Stimulated activated CD8-positive, alpha-beta memory T cell treated with anti-CD3 and anti-CD28 coated beads, Interleukin-2, amount 100 ng/mL, for 1 hour (primary cell): Measurements from ENCODE around the gene SAMD13.

Experiments
- DNase-seq, 2 donors: peaks; one replicate each; pipeline ENCODE4 v3.0.0-alpha.2; 2020; ENCODE audit warnings: low read depth in 2 of 2

Gene SAMD13

DNA sequence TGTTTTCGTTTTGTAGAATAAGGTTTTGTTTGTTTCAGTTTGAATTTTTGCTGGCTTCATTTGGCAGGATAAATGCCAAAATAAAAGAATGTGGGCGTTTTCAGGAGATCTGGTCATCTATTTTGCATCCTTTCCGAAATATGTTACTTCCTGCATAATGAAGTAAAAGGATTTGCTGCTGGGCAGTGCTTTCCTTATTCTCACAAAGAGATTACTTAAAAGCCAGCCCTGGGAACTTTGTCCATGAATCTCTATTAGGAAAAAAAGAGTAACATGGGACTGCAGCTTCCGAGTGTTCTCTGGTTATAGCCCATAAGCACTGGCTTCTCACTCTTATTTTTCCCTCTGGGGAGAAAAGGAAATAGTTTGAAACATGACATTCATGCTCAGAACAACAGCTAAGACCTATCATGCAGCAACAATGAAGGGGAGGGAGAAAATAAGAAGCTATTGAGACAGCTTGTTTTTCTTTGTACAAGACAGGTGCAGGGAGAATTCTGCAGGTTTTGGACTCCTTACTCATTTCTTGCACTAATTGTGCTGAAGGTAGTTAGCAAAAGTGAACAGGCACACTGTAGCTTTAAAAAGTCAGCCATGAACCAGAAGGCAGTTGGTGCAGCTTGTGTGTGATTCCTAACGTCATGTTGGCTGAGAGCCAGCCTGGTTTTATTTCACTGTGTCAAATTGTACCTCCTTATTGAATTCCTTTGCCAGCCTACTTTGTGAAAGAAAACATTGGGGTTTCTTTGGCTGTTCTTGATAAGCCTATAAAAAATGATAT lies at the start of gene SAMD13:
Gene SAMD13 (plus strand): TSS at position 705 of the 781 bp plus-strand sequence. CDS start 1,527 bp downstream, outside the sequence.
- DNase-seq, result peak in 1 of 2 donors; percentile 5

GRCh38 chr1:84253036-84253435 lies 48.5 kb upstream of the SAMD13 start:
- no peak for DNase-seq

- DNase-seq, result no peak
Measured at GRCh38 chr1:84253891-84254290, 47.6 kb upstream of the SAMD13 start.

DNA sequence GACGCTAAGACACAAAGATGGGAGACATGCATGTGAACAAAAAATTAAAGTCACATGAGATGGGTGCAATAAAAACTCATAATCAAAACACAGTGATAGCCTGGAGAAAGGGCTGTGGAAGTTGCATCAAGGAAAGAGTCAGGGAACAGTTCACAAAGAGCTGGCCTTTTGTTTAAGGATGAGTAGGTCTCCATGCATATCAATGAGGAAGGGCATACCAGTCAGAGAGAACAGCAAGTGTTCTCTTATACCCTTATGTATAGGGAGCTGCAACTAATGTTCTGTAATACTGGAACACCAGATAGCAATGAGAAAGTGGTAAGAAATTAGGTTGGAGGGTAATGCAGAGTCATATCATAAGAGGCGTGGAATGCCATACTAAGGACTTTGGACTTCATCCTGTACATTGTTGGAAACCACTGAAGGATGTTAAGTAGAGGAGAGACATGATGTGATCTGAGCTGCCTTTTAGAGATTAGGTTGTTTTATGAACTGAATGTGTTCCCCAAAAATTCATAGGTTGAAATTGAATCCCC lies 46.7 kb upstream of the SAMD13 start:
- no peak for DNase-seq

DNA sequence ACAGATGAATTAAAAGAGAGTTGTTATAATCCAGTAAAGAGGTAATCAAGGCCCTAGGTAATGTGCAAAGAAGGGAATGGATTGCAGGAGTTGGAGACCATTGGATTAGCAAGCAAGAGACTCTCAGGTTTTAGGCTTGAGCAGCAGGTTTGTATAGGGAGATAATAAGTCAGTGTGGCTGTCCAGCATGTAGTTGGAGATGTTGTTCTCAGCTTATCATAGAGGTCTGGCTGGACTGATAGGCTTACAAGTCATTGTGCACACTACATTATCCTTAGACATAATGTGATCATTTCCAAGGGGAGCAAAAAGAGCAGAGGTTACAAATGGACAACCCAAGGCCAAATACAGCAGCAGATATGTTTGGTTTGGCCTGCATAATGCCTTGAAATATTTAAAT lies 45.9 kb upstream of the SAMD13 start:
- no peak for DNase-seq

- DNase-seq, result no peak
Measured at GRCh38 chr1:84257617-84258016, 43.9 kb upstream of the SAMD13 start.

DNA sequence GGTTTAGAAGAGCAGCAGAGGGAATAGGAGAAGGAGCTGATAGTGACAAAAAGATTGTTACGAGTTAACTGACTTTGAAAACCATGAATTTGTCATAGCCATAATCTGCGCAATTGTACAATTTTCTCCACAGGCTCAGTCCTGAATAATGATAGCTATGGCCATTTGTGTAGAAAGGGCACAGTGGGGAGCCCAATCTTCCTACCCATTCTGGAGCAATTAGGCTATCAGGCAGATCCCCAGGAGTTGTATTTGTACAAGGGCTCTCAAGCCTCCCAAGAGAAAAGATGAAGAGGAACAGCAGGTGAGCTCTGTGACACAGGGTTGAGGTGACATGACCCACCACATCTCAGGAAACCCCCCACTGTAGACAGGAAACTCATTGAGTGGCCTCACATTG lies 42.1 kb upstream of the SAMD13 start:
- no peak for DNase-seq

DNA sequence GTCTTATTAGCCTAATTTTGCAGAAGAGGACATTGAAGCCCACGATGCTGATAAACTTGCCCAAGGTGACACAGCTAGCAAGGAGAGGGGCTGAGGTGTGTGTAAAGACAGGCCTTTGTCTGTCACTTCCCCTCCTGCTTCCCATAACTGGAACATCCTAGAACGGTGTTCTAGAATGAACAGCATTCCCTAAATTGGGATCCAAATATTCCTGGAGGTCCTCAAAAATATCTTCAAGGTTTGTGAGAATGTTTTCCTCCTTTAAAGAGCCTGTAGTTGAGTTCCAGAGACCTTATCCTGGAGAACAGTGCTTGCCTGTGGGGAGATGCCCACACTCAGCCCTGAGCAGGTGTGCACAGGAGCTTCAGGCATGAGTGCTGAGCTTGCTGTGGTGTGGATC lies 41.5 kb upstream of the SAMD13 start:
- DNase-seq, result no peak

GRCh38 chr1:84260852-84261518 lies 40.5 kb upstream of the SAMD13 start:
- DNase-seq, result no peak

DNA sequence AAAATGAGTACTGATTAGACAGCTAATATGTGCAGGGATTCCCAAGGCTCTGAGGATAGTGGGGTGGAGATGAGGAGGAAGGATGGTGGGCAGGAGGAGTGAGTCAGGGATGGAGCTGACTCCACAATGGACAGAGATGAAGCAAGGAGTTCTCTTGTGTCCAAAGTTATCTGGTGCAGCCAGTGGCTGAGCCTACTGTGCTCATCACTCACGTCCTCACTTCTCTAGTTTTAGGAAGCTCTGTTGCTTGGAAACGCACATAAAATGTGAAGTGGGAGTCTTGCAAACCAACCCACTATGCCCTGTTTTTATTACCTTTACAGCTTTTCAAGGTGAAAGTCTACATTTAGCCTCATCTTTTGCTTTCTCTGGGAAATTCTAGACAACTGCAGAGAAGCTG lies 36.5 kb upstream of the SAMD13 start:
- DNase-seq, result no peak

- DNase-seq, result no peak
Measured at GRCh38 chr1:84265867-84266266, 35.6 kb upstream of the SAMD13 start.

DNA sequence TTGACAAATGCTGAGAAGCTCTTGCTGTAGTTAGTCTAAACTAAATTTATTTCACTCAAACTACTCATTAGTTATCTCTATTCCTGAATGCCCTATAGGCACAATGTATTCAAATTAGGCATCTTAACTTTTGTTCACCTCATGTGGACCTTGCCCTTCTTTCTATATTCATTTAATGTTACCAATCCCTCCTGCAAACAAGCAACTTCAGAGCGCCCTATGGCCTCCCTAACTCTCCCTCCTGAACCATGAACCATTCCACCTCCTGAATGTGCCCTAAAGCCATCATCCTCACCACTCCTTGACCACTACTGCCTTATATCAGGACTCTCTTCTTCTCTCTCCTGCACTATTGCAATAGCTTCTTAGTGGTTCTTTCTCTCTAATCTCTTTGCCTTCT lies 34.8 kb upstream of the SAMD13 start:
- no peak for DNase-seq

GRCh38 chr1:84267476-84267875 lies 34.0 kb upstream of the SAMD13 start:
- no peak for DNase-seq

DNA sequence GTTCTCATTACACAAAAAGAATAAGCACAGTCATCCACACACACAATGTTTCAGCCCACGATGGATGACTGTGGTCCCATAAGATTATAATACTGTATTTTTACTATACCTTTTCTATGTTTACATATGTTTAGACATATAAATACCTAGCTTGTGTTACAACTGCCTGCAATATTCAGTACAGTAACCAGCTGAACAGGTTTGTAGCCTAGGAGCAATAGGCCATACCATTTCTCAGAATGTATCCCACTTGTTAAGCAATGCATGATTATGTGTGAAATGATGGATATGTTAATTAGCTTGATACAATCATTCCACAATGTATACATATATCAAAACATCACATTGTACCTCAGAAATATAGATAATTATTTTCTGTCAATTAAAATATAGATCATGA lies 33.2 kb upstream of the SAMD13 start:
- DNase-seq, result no peak

DNA sequence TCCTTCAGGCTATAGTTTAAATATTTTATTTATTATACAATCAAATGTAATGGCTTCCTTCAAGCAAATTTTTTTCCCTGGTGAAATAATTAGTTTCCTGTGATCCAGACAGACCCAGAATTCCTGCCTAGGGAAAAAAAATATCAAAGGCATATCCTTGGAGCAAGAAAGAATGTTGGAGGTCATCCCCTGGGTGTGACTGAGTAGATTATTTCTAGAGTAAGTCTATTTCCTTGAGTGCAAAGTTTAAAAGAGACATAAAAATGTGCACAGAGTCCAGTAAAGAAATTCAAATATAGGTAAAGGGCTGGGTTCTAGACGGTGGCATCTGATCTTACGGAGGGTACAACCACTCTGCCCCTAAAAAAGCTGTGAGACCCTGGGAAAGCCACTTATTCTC lies 32.2 kb upstream of the SAMD13 start:
- DNase-seq, result no peak

GRCh38 chr1:84271441-84272151 lies 29.9 kb upstream of the SAMD13 start:
- DNase-seq, result no peak

- no peak for DNase-seq
Measured at GRCh38 chr1:84272401-84272800, 29.1 kb upstream of the SAMD13 start.

- DNase-seq, result no peak
Measured at GRCh38 chr1:84277343-84278059, 24.0 kb upstream of the SAMD13 start.

DNA sequence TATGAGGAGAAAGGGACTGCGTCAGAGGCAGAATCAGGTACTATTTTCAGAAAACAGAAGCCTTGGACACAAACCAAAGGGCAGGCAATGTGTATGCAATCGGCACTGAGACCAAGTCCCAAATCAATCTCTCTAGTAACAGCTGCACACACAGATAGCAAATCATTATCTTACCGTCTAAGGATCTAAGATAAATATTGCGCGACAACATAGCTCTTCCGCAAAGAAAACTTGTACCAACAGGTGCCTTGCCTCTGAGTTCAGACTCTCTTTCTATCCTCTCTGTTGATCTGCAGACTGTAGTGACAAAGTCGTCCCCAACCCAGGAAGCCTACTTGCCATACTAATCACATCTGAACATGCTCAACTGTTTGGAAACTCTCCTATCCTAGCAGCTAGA lies 22.6 kb upstream of the SAMD13 start:
- no peak for DNase-seq

GRCh38 chr1:84280912-84281311 lies 20.6 kb upstream of the SAMD13 start:
- no peak for DNase-seq

DNA sequence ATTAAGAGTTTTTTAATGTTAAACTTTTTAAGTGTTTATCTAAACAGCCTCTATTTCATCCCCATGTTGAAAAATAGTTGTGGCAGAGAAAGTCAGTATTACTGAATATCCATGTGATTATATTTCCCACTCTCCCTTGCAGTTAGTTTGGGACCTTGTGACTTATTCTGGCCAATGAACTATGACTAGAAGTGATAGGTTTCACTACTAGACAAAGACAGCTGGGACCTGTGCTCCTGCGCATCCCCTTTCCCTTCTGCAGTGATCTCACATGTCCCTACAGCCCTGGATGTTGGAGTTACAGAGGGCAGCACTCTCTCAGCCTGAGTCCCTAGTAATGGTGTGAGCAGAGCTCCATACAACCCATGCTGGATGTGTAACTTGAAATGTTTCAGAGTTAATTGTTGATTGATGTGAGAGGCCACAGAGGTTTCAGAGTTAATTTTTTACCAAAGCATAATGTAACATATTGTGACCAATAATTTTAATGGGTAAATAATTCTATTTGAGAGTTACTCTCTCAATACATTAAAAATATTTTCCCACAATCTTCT lies 18.7 kb upstream of the SAMD13 start:
- no peak for DNase-seq

DNA sequence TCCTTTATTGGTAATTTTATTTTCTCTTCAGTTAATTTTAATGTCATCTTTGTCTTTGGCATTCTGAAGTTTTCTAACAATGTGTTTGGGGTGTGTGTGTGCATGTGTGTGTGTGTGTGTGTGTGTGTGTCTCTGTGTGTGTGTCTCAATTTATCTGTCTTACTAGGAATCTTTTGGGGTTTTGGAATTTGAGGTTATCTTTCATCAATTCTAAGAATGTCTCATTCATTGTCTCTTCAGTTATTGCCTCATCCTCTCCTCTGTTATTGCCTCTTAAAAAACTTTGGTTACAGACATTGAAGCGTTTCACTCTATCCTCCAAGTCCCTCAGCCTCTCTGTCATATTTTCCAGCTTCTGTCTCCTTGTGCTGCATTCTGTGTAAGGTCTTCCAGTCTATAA lies 18.1 kb upstream of the SAMD13 start:
- no peak for DNase-seq
